ENCODE measurements around the gene DHRS9.
"Not testable (repeated sequence)": the region's sequence is repeated elsewhere in the genome, so short reads cannot be mapped to it uniquely, and the experiment has no call there.

Gene DHRS9

DNA sequence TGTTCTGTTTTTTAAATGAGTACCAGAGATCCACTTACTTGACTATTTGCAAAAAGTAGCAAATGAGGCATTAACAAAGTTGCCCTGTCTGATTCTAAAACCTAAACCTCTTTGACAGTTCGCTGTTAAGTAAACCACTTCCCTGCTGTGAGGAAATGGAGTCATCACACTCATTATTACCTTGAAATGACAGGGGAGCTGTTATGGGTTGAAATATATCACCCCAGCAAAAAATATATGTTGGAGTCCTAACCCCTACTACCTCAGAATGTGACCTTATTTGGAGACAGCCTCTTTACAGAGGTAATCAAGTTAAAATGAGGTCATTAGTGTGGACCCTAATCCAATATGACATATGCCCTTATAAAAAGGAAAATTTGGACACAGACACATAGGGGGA lies 36.1 kb downstream of the DHRS9 start:
- no peak for DNase-seq

DNA sequence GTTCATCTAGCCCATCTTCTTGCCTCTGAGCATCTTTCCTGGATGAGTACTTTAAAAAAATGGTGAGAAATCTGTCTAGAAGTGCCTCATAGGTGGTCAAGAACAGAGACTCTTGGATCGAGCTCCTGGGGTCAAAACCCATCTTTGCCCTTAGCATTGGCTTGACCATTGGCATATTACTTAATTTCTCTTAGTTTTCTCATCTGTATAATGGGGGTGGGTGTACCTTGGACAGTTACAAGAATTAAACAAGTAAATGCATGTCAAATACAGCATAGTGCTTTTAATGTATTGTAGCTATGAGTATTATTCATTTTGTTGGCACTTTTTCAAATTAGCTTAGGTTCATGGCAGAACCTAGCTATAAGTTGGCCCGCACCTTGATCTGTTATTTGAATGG lies 36.8 kb downstream of the DHRS9 start:
- no peak for DNase-seq

DNA sequence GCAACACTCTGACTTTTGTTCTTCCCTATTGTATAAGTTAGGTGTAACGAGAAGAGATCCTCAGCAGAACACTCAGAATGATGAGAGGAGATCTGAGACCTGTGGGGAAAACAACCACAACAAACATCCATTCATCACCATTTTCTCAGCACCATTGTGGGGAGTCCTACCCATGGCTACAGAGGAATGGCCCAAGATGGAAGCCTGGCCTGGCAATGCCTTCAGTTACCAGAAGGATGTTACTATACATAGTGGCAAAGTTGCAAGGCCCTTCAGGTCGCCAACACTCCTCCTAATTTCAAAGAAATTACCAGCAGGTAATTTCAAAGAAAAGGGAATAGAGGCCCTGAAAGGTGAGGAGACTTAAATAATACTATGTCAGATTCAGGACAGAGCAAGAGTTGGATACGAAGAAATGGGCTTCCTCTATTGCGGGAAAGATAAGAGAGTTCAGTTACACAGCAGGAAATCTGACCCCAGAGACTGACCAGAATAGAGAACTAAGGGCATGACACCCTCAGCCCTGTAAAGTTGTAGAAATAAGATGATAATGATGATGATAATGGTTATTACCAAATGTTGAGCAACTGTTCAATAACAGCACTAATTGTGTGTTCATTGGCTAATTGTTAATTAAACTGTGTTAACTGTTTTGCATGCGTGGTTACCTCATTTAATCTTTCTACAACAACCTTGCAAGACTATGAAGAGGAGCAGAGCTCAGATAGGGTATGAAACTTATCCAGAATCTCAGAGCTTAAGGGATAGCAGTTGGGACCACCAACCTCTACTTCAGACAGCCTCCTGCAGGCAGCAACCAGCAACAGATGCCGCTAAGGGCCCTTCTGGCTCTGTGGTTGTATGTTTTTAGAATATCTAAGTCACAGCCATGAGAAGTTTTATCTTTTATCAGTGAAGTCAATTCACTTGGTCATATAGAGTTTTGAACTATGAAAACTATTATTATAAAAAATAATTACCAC lies 37.5 kb downstream of the DHRS9 start:
- DNase-seq, result no peak

- no peak for DNase-seq
Measured at GRCh38 chr2:169107645-169108044, 38.3 kb downstream of the DHRS9 start.

GRCh38 chr2:169108099-169108884 lies 38.9 kb downstream of the DHRS9 start:
- DNase-seq, result no peak

GRCh38 chr2:169109502-169110409 lies 40.4 kb downstream of the DHRS9 start:
- DNase-seq, result no peak

DNA sequence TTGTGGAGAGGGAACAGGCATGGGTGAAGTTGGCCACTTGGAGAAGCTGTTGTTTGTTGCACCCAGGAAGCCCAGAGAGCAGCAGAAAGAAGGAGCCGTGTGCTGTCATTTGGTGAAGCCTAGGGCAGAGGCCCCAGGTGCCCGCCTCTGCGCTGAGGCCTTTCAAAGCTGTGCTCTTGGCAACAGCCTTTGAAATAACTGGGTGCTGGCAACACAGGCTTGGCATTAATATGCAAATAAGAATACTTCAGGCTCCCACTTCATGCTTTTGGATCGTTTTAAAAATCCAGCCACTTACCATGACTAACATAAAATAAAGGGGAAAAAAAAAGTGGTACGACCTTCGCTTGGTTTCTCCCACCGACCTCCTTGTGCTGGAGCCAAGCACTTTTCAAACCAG lies 41.1 kb downstream of the DHRS9 start:
- DNase-seq, result no peak

DNA sequence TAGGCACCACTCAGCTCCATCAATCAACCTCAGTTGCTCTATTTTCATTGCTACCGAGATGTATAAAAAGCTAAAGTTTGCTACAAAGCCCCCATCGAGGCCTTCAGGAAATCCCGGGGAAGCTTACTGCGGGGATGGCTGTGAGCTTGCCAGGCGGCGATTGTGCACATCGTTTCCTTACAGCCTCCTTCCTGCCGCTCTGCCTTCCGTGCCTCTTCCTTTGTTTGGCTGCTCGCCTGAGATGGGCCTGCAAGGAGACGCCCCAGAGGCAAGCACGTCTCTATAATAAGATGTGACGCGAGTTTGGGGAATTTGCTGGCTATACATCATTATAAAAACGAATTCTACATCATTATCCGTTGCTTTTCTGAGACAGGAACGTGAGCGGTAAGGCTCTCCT lies 41.6 kb downstream of the DHRS9 start:
- DNase-seq, result no peak

- DNase-seq, result no peak
Measured at GRCh38 chr2:169112841-169113240, 43.5 kb downstream of the DHRS9 start.

GRCh38 chr2:169114056-169114455 lies 44.7 kb downstream of the DHRS9 start:
- DNase-seq, result no peak

DNA sequence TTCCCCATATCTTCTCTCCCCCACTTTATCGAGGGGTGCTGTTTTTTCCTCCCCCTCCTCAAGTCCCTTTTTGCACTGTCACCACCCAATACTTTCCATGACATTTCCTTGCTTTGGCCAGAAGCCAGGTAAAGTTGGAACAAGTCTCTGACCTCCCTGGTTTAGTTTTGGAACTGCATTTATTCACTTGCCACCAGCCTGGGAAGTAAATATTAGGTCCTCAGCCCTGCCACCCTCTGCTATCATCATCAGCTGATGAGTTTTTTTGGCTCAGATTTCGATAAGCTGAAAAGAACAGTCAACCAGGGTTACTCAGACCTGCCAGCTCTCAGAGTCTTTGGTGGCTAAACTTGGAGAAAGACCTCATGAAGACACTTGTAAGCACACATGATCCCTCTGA lies 47.0 kb downstream of the DHRS9 start:
- DNase-seq, result no peak

- no peak for DNase-seq
Measured at GRCh38 chr2:169116993-169117392, 47.6 kb downstream of the DHRS9 start.

DNA sequence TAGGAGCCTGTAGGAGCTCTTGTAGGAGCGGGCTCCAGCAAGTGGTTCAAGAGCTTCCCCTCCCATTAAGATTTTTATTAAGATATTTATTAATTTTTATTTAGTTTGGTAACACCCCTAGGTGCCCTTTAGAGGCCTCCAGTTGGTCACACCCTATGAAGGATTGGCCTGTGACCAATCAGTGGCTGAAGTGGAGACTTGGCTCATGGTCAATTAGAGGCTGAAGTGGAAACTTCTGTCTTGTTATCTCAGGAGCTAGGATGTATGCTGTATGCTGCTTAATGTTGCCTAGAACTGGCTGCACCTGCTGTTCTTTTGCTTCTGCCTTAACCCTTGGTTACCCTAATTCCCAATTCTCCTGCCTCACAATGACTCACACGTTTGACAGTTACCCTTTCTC lies 48.7 kb downstream of the DHRS9 start:
- no peak for DNase-seq

GRCh38 chr2:169119123-169119760 lies 49.9 kb downstream of the DHRS9 start:
- DNase-seq, result no peak

- no peak for DNase-seq
Measured at GRCh38 chr2:169119851-169120250, 50.5 kb downstream of the DHRS9 start.

DNA sequence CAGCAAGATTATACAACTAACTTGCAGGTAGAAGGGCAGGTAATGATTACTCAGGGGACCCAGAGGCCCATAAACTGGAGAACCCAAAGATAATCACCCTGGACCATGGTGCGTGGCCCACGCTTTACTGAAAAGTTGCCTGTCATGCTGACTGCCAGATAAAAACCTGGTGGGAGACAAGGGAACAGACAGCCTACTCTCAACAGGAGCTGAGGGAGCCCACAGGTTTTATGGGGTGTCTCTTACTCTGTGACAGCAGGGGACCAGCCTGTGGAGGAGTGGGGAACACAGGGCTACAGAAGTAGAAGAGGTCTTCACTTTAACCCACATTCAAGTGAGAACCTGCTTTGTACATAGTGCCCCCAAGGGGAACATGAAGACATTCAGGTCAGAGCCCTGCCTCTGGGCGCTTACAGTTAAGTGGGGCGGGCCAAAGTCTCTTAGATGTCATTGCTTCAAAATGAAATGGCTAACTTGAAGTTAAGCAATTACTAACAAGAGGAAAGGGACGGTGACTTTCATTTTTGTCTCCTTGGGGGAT lies 60.4 kb downstream of the DHRS9 start:
- no peak for DNase-seq

GRCh38 chr2:169131587-169132512 lies 62.5 kb downstream of the DHRS9 start:
- DNase-seq, result peak; percentile 31

DNA sequence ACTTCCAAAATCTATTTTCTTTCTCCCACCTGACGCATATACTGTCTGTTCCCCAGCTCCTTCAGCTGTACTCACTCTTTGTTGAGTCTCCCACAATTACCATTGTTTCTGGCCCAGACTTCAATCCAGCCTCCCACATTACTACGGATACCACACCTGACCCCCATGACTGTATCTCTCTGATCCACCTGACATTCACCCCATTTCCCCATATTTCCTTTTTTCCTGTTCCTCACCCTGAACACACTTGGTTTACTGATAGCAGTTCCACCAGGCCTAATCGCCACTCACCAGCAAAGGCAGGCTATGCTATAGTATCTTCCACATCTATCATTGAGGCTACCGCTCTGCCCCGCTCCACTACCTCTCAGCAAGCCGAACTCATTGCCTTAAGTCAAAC lies 64.9 kb downstream of the DHRS9 start:
- not testable (repeated sequence) for DNase-seq

- DNase-seq, result not testable (repeated sequence)
Measured at GRCh38 chr2:169136428-169136827, 67.1 kb downstream of the DHRS9 start.

GRCh38 chr2:169136885-169137534 lies 67.6 kb downstream of the DHRS9 start:
- no peak for DNase-seq

Data from NCI-H524 treated with DMSO at 0.1 percent for 48 hours (cell line).